ENCODE data around the gene KANK2.

KANK2 gene

GRCh38 chr19:11159598-11160439 is 37.5 kb downstream of the KANK2 start:
- TF ChIP-seq SIN3A (IDR thresholded peaks at IDR 0.05; ENCODE audit: borderline replicate concordance, insufficient read depth, low read length), result no peak
- no peak for TF ChIP-seq TAF1 (IDR thresholded peaks at IDR 0.05; ENCODE audit: borderline replicate concordance, insufficient read depth, low read length)
- TF ChIP-seq REST (IDR thresholded peaks at IDR 0.05; ENCODE audit: insufficient read depth in 1 of 2, low read depth in 2 of 2, low read length in 2 of 2), result no peak
- TF ChIP-seq POLR2AphosphoS5 (IDR thresholded peaks at IDR 0.05; ENCODE audit: low read depth, low read length), result no peak
- TF ChIP-seq FOXP2 (optimal IDR thresholded peaks at IDR 0.05; ENCODE audit: borderline replicate concordance, extremely low read depth, extremely low read length, insufficient read depth), result no peak

- TF ChIP-seq SIN3A (IDR thresholded peaks at IDR 0.05; ENCODE audit: borderline replicate concordance, insufficient read depth, low read length), result peak; percentile 79; the same call in 1 of the 2 replicates
- TF ChIP-seq TAF1 (IDR thresholded peaks at IDR 0.05; ENCODE audit: borderline replicate concordance, insufficient read depth, low read length), result peak; percentile 97
- peak; percentile 92 for TF ChIP-seq POLR2AphosphoS5 (IDR thresholded peaks at IDR 0.05; ENCODE audit: low read depth, low read length)
- TF ChIP-seq FOXP2 (optimal IDR thresholded peaks at IDR 0.05; ENCODE audit: borderline replicate concordance, extremely low read depth, extremely low read length, insufficient read depth), result peak; percentile 33
- peak in 1 of 2 experiments; percentile 65; a peak in 2 of 4 replicates for TF ChIP-seq REST (IDR thresholded peaks at IDR 0.05; ENCODE audit: insufficient read depth in 1 of 2, low read depth in 2 of 2, low read length in 2 of 2)
Observed at GRCh38 chr19:11155373-11156120, 41.8 kb downstream of the KANK2 start, which contains the start of gene SPC24. Gene SPC24, minus strand, starts transcription at chr19:11155782. Its CDS starts 6 bp downstream, at chr19:11155776.

GRCh38 chr19:11154683-11155047 is 42.7 kb downstream of the KANK2 start:
- no peak for TF ChIP-seq REST (IDR thresholded peaks at IDR 0.05; ENCODE audit: insufficient read depth in 1 of 2, low read depth in 2 of 2, low read length in 2 of 2)

- TF ChIP-seq REST (IDR thresholded peaks at IDR 0.05; ENCODE audit: insufficient read depth in 1 of 2, low read depth in 2 of 2, low read length in 2 of 2), result no peak
- no peak for TF ChIP-seq POLR2AphosphoS5 (IDR thresholded peaks at IDR 0.05; ENCODE audit: low read depth, low read length)
- TF ChIP-seq TAF1 (IDR thresholded peaks at IDR 0.05; ENCODE audit: borderline replicate concordance, insufficient read depth, low read length), result no peak
- TF ChIP-seq FOXP2 (optimal IDR thresholded peaks at IDR 0.05; ENCODE audit: borderline replicate concordance, extremely low read depth, extremely low read length, insufficient read depth), result no peak
- no peak for TF ChIP-seq SIN3A (IDR thresholded peaks at IDR 0.05; ENCODE audit: borderline replicate concordance, insufficient read depth, low read length)
Observed at GRCh38 chr19:11152318-11153062, 44.9 kb downstream of the KANK2 start.
